Measurements from ENCODE around the gene CARD11.

The CARD11 gene

GRCh38 chr7:3073763-3074458, 30.2 kb upstream of the CARD11 start:
- TF ChIP-seq, protein P1, sequence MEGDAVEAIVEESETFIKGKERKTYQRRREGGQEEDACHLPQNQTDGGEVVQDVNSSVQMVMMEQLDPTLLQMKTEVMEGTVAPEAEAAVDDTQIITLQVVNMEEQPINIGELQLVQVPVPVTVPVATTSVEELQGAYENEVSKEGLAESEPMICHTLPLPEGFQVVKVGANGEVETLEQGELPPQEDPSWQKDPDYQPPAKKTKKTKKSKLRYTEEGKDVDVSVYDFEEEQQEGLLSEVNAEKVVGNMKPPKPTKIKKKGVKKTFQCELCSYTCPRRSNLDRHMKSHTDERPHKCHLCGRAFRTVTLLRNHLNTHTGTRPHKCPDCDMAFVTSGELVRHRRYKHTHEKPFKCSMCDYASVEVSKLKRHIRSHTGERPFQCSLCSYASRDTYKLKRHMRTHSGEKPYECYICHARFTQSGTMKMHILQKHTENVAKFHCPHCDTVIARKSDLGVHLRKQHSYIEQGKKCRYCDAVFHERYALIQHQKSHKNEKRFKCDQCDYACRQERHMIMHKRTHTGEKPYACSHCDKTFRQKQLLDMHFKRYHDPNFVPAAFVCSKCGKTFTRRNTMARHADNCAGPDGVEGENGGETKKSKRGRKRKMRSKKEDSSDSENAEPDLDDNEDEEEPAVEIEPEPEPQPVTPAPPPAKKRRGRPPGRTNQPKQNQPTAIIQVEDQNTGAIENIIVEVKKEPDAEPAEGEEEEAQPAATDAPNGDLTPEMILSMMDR (IDR thresholded peaks at IDR 0.05) = no peak
- H3K27me3 ChIP-seq (ENCODE audit: control insufficient read depth, insufficient read depth, low read length) = no peaks in the 10 kb centered on the region
- H3K27ac ChIP-seq = no peak overlapping the region
- H3K79me2 ChIP-seq = no peaks in the 10 kb centered on the region
- H3K4me2 ChIP-seq (ENCODE audit: low read length) = no peak overlapping the region
- no peaks in the 10 kb centered on the region for H3K36me3 ChIP-seq (ENCODE audit: control insufficient read depth, insufficient read depth, low read length)
- no peaks in the 10 kb centered on the region for H3K4me1 ChIP-seq
- no peak overlapping the region for H3K9ac ChIP-seq
- no peak overlapping the region for H3K4me3 ChIP-seq (ENCODE audit: low read depth, low read length)
- H2AFZ ChIP-seq = no peak overlapping the region
- H3K9me3 ChIP-seq (ENCODE audit: control insufficient read depth, low read length) = peaks cover 2% of the 10 kb centered on the region

- Histone ChIP-seq H3K79me2 (no peaks in the 10 kb centered on the region), H3K36me3 (ENCODE audit: control insufficient read depth, insufficient read depth, low read length) (no peaks in the 10 kb centered on the region), H3K4me2 (ENCODE audit: low read length) (no peak overlapping the region), H3K4me1 (no peaks in the 10 kb centered on the region), H3K9me3 (ENCODE audit: control insufficient read depth, low read length) (no peaks in the 10 kb centered on the region), H2AFZ (no peak overlapping the region), H3K27me3 (ENCODE audit: control insufficient read depth, insufficient read depth, low read length) (no peaks in the 10 kb centered on the region), H3K27ac (no peak overlapping the region), H3K4me3 (ENCODE audit: low read depth, low read length) (no peak overlapping the region), H3K9ac (no peak overlapping the region)
- TF ChIP-seq, protein P1 (IDR thresholded peaks at IDR 0.05) = no peak
These were observed 27.2 kb upstream of the CARD11 start for GRCh38 chr7:3070908-3071307.

DNA sequence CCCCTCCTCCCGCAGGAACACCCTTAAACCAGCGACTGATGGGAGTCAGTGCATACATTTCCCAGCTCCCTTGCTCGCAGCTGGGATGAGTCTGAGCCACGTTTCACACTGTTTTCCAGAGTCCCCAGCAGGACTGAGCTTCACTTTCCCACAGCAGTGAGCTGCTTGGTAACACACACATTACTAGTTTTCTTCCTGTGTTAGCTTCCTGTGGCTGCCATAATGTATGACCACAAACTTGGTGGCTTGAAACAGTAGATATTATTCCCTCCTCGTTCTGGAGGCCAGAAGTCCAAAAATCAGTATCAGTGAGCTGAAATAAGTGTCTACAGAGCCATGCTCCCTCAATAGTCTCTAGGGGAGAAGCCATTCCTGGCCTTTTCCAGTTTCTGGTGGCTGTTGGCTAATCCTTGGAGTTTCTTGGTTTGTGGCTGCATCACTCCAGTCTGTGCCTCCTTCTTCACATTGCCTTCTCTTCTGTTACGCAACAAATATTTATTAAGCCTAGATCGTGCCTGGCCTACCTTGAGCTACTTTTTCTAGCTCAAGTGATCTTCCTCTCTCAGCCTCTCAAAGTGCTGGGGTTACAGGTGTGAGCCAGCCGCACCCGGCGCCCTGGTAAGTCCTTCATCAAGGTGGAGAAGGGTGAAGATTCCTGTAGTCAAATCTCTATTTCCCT, 26.2 kb upstream of the CARD11 start:
- no peak overlapping the region for H3K4me3 ChIP-seq (ENCODE audit: low read depth, low read length)
- no peaks in the 10 kb centered on the region for H3K79me2 ChIP-seq
- no peak overlapping the region for H3K9ac ChIP-seq
- H3K4me2 ChIP-seq (ENCODE audit: low read length) = no peak overlapping the region
- H2AFZ ChIP-seq = no peak overlapping the region
- no peaks in the 10 kb centered on the region for H3K36me3 ChIP-seq (ENCODE audit: control insufficient read depth, insufficient read depth, low read length)
- TF ChIP-seq, protein P1 (IDR thresholded peaks at IDR 0.05) = no peak
- H3K9me3 ChIP-seq (ENCODE audit: control insufficient read depth, low read length) = no peaks in the 10 kb centered on the region
- no peaks in the 10 kb centered on the region for H3K4me1 ChIP-seq
- no peak overlapping the region for H3K27ac ChIP-seq
- no peaks in the 10 kb centered on the region for H3K27me3 ChIP-seq (ENCODE audit: control insufficient read depth, insufficient read depth, low read length)

GRCh38 chr7:3068530-3068929, 24.9 kb upstream of the CARD11 start:
- no peaks in the 10 kb centered on the region for H3K4me1 ChIP-seq
- H3K27me3 ChIP-seq (ENCODE audit: control insufficient read depth, insufficient read depth, low read length) = no peaks in the 10 kb centered on the region
- no peaks in the 10 kb centered on the region for H3K9me3 ChIP-seq (ENCODE audit: control insufficient read depth, low read length)
- TF ChIP-seq, protein P1 (IDR thresholded peaks at IDR 0.05) = no peak
- no peak overlapping the region for H3K27ac ChIP-seq
- no peak overlapping the region for H2AFZ ChIP-seq
- H3K4me2 ChIP-seq (ENCODE audit: low read length) = no peak overlapping the region
- no peak overlapping the region for H3K4me3 ChIP-seq (ENCODE audit: low read depth, low read length)
- no peaks in the 10 kb centered on the region for H3K79me2 ChIP-seq
- H3K9ac ChIP-seq = no peak overlapping the region
- H3K36me3 ChIP-seq (ENCODE audit: control insufficient read depth, insufficient read depth, low read length) = no peaks in the 10 kb centered on the region

Measured in parathyroid adenoma (tissue), 2 donors.